ENCODE results near the gene FSTL4.

DNA sequence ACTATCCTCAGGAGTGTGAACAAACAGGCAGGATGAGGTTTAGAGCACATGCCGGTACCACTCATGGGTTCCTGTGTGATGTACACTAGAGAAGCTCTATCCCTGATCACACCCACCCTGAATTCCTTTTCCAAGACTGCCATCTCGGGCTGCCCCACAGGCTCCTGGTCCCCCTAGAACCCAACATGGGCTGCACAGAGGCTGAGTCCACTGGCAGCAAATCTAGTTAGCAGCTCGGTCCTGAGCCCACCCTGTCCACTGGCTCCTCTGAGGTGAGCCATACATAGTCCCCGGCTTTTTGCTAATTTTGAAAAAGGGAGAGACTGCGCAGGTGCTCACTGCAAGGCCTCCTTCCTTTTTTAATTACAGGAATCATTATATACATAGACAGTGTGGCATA lies 227.0 kb downstream of the FSTL4 start:
- TF ChIP-seq, protein P1, sequence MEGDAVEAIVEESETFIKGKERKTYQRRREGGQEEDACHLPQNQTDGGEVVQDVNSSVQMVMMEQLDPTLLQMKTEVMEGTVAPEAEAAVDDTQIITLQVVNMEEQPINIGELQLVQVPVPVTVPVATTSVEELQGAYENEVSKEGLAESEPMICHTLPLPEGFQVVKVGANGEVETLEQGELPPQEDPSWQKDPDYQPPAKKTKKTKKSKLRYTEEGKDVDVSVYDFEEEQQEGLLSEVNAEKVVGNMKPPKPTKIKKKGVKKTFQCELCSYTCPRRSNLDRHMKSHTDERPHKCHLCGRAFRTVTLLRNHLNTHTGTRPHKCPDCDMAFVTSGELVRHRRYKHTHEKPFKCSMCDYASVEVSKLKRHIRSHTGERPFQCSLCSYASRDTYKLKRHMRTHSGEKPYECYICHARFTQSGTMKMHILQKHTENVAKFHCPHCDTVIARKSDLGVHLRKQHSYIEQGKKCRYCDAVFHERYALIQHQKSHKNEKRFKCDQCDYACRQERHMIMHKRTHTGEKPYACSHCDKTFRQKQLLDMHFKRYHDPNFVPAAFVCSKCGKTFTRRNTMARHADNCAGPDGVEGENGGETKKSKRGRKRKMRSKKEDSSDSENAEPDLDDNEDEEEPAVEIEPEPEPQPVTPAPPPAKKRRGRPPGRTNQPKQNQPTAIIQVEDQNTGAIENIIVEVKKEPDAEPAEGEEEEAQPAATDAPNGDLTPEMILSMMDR (IDR thresholded peaks at IDR 0.05): no peak
- TF ChIP-seq EZH2 (IDR thresholded peaks at IDR 0.05; ENCODE audit: borderline replicate concordance, insufficient read depth, low read depth, low read length, poor library complexity, severe bottlenecking): no peak

Measured in B cell (primary cell).